ENCODE measurements around the gene SLCO2A1.

- TF ChIP-seq EZH2 (IDR thresholded peaks at IDR 0.05; ENCODE audit: insufficient read depth, poor library complexity, severe bottlenecking): no peak
- TF ChIP-seq EZH2phosphoT487 (IDR thresholded peaks at IDR 0.05; ENCODE audit: insufficient read depth, low read depth): no peak
Observed at GRCh38 chr3:133897547-133897946, 132.2 kb downstream of the SLCO2A1 start.

All from GM23248 (cell line).